ENCODE measurements around the gene ADAM23. TPM values are rescaled to one million over a fixed set of nuclear protein-coding genes. Genes with fewer than 3 reads are reported as not detected.

The ADAM23 gene
- polyA plus RNA-seq, 3 donors from 2014 or later = not detected

DNA sequence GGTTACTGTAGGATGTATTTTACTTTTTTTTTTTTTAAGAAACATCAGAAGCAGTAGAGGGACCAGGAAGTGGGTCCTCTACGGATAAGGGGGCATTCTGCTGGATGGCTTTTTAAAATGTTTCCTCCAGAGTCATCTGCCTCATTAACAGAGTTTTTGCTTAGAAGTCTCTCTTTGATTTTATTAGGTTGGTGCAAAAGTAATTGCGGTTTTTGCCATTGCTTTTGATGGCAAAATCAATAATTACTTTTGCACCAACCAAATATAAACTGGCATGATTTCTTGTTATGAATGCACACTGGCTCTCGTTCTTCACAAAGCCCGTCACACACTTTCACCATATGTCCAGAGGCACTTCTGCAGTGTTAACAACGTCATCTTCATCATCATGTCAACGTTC is 130.5 kb downstream of the ADAM23 start:
- no peak overlapping the region for H3K27ac Mint-ChIP-seq
- H3K9me3 Mint-ChIP-seq = no peaks in the 10 kb centered on the region
- DNase-seq = no peak
- no peak overlapping the region for H3K4me3 Mint-ChIP-seq
- no peaks in the 10 kb centered on the region for H3K36me3 Mint-ChIP-seq
- H3K4me1 Mint-ChIP-seq = no peaks in the 10 kb centered on the region
- peaks cover 0 to 1% (median 0%) of the 10 kb centered on the region in 3 donors for H3K27me3 Mint-ChIP-seq (ENCODE audit: low read depth in 3 of 3)

DNA sequence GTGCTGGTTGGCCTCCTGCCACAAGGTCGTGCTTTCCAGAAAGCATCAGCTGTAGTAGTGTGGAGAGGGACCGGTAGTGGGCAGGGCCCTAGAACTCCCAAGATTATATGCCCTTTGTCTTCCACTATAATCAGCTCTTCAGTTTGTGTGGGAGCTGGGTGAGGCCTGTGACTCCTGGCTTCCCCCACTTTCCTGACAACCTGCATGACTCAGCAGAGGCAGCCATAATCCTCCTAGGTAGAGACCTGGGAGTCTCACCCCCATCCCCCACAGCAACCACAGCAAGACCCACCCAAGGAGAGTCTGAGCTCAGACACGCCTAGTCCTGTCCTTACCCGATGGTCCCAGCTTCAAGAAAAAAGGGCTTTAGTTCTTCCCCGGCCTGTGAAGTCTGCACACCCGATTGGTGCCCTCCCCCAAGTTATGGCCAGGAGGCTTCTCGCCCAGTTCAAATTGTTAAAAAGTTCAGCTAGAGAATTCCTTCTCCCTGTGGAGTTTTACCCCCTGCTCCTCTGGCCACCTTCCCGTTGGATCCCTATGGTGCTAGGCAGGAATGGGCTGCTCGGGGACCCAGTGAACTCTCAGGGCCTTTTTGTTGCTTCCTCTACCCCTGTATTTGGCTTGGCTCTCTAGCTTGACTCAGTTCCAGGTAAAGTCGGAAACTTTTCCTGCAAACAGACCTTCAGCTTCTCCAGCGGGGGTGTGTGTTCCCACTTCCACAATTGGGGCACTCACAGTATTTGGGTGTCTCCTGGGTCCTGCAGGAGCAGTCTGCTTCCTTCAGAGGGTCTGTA is 141.2 kb downstream of the ADAM23 start:
- Mint-ChIP-seq H3K4me3 (no peak overlapping the region), H3K9me3 (peaks cover 0 to 4% (median 0%) of the 10 kb centered on the region in 6 donors), H3K4me1 (no peaks in the 10 kb centered on the region), H3K36me3 (no peaks in the 10 kb centered on the region), H3K27me3 (ENCODE audit: low read depth in 3 of 3) (peaks cover 3 to 6% (median 4%) of the 10 kb centered on the region in 3 donors), H3K27ac (no peak overlapping the region)
- no peak for DNase-seq

DNA sequence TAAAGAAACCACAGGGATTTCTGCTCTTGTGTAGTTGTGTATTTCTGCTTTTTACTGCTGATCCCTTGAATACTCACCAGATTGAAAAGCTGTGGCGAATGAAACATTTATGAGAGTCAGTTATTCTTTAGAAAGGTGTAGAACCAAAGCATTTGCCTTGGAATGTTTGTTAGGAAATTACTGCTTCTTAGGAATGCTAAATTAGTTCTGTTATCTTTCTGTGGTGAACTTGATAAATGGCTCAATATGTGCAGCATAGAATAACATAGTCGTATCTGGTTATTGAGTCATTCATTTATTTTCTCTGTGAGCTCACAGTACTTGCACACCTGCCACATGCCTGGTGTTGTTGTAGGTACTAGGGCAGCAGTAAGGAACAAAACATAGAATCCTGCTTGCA is 142.0 kb downstream of the ADAM23 start:
- Mint-ChIP-seq H3K4me3 (no peak overlapping the region), H3K36me3 (no peaks in the 10 kb centered on the region), H3K4me1 (no peaks in the 10 kb centered on the region), H3K27ac (no peak overlapping the region), H3K9me3 (peaks cover 0 to 4% (median 0%) of the 10 kb centered on the region in 6 donors), H3K27me3 (ENCODE audit: low read depth in 3 of 3) (peaks cover 3 to 6% (median 4%) of the 10 kb centered on the region in 3 donors)
- no peak for DNase-seq

DNA sequence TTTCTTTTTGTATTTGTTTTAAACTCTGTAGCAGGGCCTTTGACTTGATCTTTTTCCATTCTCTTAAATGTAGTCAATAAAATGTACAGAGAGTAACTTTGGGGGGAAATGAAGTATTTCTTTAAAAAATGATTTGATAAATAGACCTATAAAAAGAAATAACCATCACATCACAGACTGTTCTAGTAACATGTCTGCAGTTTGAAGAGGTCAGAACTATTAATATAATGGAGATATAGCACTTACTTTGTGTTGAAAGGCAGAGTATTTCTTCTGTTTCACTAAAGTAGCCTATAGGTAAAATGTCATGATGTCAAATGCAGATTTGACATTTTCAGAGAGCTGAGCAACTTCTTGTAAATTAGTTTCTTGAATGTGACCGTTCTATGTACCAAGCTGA is 143.3 kb downstream of the ADAM23 start:
- H3K4me1 Mint-ChIP-seq = no peaks in the 10 kb centered on the region
- no peak for DNase-seq
- H3K4me3 Mint-ChIP-seq = no peak overlapping the region
- peaks cover 0 to 4% (median 0%) of the 10 kb centered on the region in 6 donors for H3K9me3 Mint-ChIP-seq
- peaks cover 3 to 4% (median 4%) of the 10 kb centered on the region in 3 donors for H3K27me3 Mint-ChIP-seq (ENCODE audit: low read depth in 3 of 3)
- H3K36me3 Mint-ChIP-seq = no peaks in the 10 kb centered on the region
- H3K27ac Mint-ChIP-seq = no peak overlapping the region

DNA sequence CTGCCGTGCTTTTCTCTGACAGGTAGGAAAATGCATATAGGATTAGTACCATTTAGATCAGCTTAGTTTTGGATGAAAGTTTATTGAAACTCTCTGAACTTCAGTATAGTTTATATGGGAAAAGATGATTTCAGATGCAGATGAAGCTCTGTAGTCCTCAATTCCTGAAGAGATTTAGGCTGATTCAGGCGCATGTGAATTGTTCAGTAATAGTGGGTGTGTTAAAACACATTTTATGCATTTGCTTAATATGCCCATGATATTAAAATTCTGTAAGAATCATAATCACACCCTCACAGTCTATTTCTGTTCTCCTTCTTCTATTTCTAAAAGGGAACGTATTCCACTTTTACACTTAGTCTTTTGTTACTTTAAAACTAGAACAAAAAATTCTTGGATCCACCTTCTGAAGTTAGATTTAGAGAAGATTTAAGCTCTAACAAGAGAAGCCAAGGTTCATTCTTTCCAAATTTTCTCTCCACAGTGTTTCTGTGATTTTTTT is 154.4 kb downstream of the ADAM23 start:
- no peak for DNase-seq
- no peaks in the 10 kb centered on the region for H3K27me3 Mint-ChIP-seq (ENCODE audit: low read depth in 3 of 3)
- no peak overlapping the region for H3K27ac Mint-ChIP-seq
- H3K36me3 Mint-ChIP-seq = no peaks in the 10 kb centered on the region
- no peaks in the 10 kb centered on the region for H3K4me1 Mint-ChIP-seq
- peaks cover 0 to 2% (median 0%) of the 10 kb centered on the region in 6 donors for H3K9me3 Mint-ChIP-seq
- no peak overlapping the region for H3K4me3 Mint-ChIP-seq

DNA sequence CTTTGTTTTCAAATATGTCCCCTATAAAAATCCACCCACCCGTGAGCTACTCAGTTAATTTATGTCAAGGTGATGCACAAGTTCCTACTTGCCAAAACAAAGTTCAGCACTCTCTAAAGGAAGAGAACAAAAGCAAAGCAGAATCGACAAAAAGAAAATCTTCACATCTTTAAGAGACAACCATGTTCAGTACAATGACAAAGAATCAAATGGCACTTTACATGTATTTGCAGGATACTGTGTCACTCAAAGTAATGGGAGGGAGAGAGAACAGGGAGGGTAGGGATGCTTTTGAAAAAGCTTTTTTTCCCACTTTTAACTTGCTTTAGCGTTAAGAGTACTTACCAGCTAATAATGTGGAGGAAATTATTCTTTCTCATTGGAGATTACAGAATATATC is 159.9 kb downstream of the ADAM23 start:
- Mint-ChIP-seq H3K4me3 (no peak overlapping the region), H3K27me3 (ENCODE audit: low read depth in 3 of 3) (peaks cover 0 to 2% (median 2%) of the 10 kb centered on the region in 3 donors), H3K9me3 (peaks cover 0 to 2% (median 0%) of the 10 kb centered on the region in 6 donors), H3K36me3 (no peaks in the 10 kb centered on the region), H3K27ac (no peak overlapping the region), H3K4me1 (no peaks in the 10 kb centered on the region)
- no peak for DNase-seq

DNA sequence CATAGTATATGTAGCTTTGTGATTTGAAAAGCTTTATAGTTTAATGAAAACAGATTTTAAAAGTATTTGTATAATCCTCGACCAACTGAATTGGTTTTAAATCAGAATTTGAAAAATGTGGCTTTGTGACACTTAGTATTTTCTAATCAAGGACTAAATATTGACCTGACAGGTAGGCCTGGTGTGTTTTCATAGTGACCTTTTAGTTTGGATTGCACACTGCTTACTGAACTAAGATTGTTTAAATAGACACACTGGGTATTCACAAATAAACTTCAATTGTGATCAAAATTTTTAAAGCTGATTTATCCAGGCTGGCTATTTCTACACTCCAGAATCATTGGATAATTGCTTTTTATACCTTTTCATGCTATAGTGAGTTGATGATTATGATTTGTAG is 167.1 kb downstream of the ADAM23 start:
- H3K9me3 Mint-ChIP-seq = peaks cover 0 to 3% (median 0%) of the 10 kb centered on the region in 6 donors
- H3K4me3 Mint-ChIP-seq = no peak overlapping the region
- H3K4me1 Mint-ChIP-seq = no peaks in the 10 kb centered on the region

DNA sequence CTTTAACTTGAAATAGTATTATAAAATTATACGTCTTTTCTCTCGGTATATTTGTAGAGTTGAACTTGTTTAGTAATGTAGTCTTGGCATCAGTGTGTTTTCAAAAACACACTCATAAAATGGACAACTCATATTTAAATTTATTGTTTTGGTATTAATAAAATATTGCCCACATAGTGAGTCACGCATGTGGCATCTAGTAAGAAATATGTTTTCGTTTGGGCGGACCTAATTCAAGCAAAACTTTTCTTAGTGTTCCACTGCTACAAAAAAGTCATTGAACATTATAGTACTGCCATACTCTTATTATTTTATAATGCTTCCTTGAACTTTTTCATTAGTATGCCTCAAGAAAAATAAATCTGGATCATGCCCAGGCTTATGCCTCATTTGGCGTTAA is 167.9 kb downstream of the ADAM23 start:
- no peaks in the 10 kb centered on the region for H3K4me1 Mint-ChIP-seq
- no peak overlapping the region for H3K27ac Mint-ChIP-seq
- no peak overlapping the region for H3K4me3 Mint-ChIP-seq
- H3K36me3 Mint-ChIP-seq = no peaks in the 10 kb centered on the region
- H3K27me3 Mint-ChIP-seq (ENCODE audit: low read depth in 3 of 3) = peaks cover 0 to 2% (median 0%) of the 10 kb centered on the region in 3 donors
- H3K9me3 Mint-ChIP-seq = peaks cover 0 to 3% (median 0%) of the 10 kb centered on the region in 6 donors
- no peak for DNase-seq

More for the DNA sequence above, 167.1 kb downstream of the ADAM23 start:
- Mint-ChIP-seq H3K36me3 (no peaks in the 10 kb centered on the region), H3K27me3 (ENCODE audit: low read depth in 3 of 3) (peaks cover 0 to 3% (median 0%) of the 10 kb centered on the region in 3 donors), H3K27ac (no peak overlapping the region)
- DNase-seq = no peak

DNA sequence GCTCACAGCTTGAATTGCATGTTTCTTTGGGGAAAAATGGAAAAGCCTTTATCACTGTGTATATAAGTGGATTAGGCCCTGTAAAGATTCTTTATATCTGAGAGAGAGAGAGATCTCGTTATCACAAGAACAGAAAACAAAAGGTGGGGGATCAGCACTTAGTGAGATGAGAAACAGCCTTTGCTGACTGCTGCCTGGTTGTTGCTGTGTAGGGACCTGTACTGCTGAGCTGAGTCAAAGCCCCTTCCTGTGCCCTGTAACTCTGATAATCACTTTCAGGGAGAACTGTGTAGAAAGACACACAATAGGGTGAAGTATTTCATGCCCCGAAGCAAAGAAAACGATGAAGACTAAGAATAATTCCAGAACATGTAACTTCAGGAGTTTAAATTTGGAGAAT is 168.4 kb downstream of the ADAM23 start:
- Mint-ChIP-seq H3K9me3 (peaks cover 0 to 3% (median 0%) of the 10 kb centered on the region in 6 donors), H3K4me3 (no peak overlapping the region), H3K27ac (no peak overlapping the region), H3K4me1 (no peaks in the 10 kb centered on the region), H3K36me3 (no peaks in the 10 kb centered on the region), H3K27me3 (ENCODE audit: low read depth in 3 of 3) (peaks cover 0 to 2% (median 0%) of the 10 kb centered on the region in 3 donors)
- no peak for DNase-seq

DNA sequence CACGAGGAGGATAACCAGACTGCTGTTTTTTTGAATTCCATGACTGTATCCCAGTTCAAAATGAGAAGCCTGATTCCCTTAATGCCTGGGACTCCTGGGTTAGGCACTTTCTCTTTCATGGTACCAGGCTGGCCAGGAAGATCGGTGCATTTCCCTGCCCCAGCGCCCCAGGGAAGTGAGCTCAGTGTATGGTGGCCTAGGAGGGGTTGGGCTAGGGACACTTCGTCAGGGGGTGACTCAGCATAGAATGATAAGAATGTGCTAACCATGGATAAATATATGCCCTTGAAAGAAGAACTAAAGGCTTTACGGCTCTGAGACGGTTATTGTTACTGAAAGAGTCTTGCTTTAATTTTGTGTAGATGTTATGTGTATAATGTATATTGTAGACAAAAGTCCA is 171.5 kb downstream of the ADAM23 start:
- no peak overlapping the region for H3K4me3 Mint-ChIP-seq
- no peak for DNase-seq
- H3K4me1 Mint-ChIP-seq = no peaks in the 10 kb centered on the region
- no peaks in the 10 kb centered on the region for H3K36me3 Mint-ChIP-seq
- H3K27me3 Mint-ChIP-seq (ENCODE audit: low read depth in 3 of 3) = peaks cover 0 to 2% (median 0%) of the 10 kb centered on the region in 3 donors
- H3K27ac Mint-ChIP-seq = no peak overlapping the region
- peaks cover 0 to 3% (median 0%) of the 10 kb centered on the region in 6 donors for H3K9me3 Mint-ChIP-seq

DNA sequence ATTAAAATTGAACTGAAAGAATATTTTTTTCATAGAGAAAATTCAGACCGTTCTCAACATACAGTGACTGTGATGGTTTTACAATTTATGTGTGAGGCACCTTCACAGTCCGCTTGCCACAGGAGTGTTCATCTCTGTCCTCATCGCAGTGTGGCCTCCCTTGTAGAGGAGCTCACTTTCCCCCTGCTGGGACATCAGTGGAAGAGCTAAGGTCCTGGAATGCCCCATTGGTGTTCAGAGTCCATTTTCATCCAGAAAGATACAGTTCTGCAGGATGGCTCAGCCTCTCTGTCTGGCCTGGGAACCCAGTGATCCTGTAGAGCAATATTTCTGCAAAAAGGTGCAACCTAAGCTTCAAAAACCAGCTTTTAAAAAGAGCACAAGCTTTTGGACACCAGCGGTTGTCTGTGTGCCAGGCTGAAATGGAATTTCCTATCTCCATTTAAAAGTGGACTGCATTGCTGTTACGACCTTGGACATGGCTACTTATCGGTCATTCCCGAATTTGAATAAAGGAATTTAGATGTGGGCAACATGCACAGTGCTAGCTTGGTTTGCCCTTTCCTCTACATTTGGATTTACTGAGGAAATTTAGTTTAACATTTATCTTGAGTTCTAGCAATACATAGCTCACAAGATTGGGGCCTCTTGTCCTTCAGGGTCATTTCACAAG is 172.2 kb downstream of the ADAM23 start:
- H3K4me3 Mint-ChIP-seq = no peak overlapping the region
- no peaks in the 10 kb centered on the region for H3K36me3 Mint-ChIP-seq
- H3K27me3 Mint-ChIP-seq (ENCODE audit: low read depth in 3 of 3) = peaks cover 0 to 2% (median 0%) of the 10 kb centered on the region in 3 donors
- DNase-seq = no peak
- no peak overlapping the region for H3K27ac Mint-ChIP-seq
- H3K9me3 Mint-ChIP-seq = peaks cover 0 to 3% (median 0%) of the 10 kb centered on the region in 6 donors
- H3K4me1 Mint-ChIP-seq = no peaks in the 10 kb centered on the region

DNA sequence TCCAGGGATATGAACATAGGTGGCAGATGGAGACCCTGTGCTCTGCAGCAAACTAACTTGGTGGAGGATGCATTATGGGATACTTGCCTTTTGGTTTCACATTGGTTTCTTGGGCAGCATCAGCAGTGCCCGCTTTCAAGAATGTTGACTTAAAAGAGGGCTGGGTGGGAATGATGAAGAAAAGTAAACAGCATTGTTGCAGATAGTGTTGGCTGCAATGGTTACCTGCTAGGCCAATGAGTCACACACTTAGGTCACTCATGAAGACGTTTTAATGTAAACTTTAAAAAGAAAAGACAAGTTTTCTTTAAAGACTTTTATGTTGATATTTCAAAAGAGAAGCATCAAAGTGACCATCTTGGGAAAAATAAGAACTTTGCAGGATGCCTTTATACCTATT is 172.8 kb downstream of the ADAM23 start:
- Mint-ChIP-seq H3K4me1 (no peaks in the 10 kb centered on the region), H3K36me3 (no peaks in the 10 kb centered on the region), H3K9me3 (peaks cover 0 to 3% (median 0%) of the 10 kb centered on the region in 6 donors), H3K27me3 (ENCODE audit: low read depth in 3 of 3) (peaks cover 0 to 2% (median 0%) of the 10 kb centered on the region in 3 donors), H3K27ac (no peak overlapping the region), H3K4me3 (no peak overlapping the region)
- no peak for DNase-seq

DNA sequence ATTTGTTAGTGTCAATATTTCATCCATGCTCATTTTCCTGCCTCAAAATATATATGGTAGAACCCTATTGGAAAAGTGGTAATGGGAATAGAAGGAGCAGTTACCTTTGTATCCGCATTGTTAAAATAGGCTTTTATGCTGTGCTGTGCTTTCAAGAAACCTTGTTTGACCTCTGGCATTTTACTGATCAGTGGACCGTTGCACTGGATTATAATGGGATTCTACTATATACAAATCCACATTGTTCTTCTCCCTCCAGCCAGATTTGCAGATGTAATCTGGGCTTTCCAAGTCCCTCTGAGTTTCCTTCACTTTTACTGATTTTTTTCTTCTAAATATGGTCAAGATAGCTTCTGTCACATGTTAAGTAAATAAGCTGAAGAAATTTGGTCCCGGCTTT is 175.7 kb downstream of the ADAM23 start:
- Mint-ChIP-seq H3K4me3 (no peak overlapping the region), H3K27me3 (ENCODE audit: low read depth in 3 of 3) (no peaks in the 10 kb centered on the region), H3K9me3 (peaks cover 0 to 3% (median 0%) of the 10 kb centered on the region in 6 donors), H3K36me3 (no peaks in the 10 kb centered on the region), H3K4me1 (no peaks in the 10 kb centered on the region), H3K27ac (no peak overlapping the region)
- DNase-seq = no peak

DNA sequence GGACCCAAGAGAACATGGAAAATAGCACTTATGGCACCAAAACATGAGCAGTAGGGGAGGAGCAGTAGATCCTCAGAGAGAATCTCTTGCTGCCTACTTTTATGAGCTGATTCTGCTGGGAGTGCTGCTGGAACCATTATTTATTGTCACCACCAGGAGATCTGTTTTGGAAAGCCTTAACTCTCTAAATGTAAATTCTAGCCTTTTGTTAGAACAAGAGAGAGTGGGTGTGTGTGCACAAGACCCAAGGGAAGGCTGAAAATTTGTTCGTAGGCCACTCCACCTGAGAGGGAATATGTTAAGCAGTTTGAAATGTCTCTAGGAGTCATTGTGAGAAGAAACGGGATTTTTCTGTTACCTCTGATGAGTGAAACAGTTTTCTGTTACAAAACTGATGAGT is 182.8 kb downstream of the ADAM23 start:
- no peak overlapping the region for H3K27ac Mint-ChIP-seq
- H3K36me3 Mint-ChIP-seq = no peaks in the 10 kb centered on the region
- peaks cover 0 to 12% (median 1%) of the 10 kb centered on the region in 6 donors for H3K9me3 Mint-ChIP-seq
- no peak overlapping the region for H3K4me3 Mint-ChIP-seq
- DNase-seq = no peak
- H3K27me3 Mint-ChIP-seq (ENCODE audit: low read depth in 3 of 3) = peaks cover 0 to 8% (median 2%) of the 10 kb centered on the region in 3 donors
- no peaks in the 10 kb centered on the region for H3K4me1 Mint-ChIP-seq
